Adrenal gland (tissue), 5 donors: Measurements from ENCODE around the gene PRR33.

Experiments
- CTCF ChIP-seq, 6 experiments: fragments of 450-650 bp in 4 of 6; fragments of 200-600 bp in 2 of 6; sonication (generic) in 1 of 6; IDR thresholded peaks; 1 replicate in 5 of 6; 2 replicates in 1 of 6; pipeline versions ENCODE4 v1.5.1 to v1.8.0; 2016 to 2021; ENCODE audit warnings: antibody characterized with exemption in 6 of 6, mild to moderate bottlenecking in 2 of 6, moderate library complexity in 1 of 6
- POLR2A ChIP-seq, 2 donors: fragments of 450-650 bp; IDR thresholded peaks; one replicate each; pipeline ENCODE4 v1.6.1; 2017; ENCODE audit warnings: antibody characterized with exemption in 2 of 2, mild to moderate bottlenecking in 2 of 2, moderate library complexity in 1 of 2
- donor health status: DM: no; HTN: no; CAD: no.

DNA sequence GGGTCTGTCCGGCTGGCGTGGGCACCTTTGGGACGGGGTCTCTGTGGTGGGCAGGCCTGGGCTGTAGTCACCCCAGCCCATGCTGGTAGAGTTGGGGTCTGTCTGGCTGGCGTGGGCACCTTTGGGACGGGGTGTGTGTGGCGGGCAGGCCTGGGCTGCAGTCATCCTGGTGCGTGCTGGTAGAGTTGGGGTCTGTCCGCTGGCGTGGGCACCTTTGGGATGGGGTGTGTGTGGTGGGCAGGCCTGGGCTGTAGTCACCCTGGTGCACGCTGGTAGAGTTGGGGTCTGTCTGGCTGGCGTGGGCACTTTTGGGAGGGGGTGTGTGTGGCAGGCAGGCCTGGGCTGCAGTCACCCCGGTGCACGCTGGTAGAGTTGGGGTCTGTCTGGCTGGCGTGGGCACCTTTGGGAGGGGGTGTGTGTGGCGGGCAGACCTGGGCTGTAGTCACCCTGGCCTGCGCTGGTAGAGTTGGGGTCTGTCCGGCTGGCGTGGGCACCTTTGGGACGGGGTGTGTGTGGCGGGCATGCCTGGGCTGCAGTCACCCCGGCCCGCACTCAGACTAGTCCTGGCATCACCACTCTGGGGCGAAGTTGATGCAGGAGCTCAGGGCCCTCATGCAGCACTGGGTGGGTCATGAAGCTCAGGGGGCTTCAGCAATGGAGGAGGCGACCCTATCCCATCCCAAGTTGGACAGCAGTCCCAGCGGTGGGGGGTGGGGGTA is 19.3 kb downstream of the PRR33 start:
- TF ChIP-seq CTCF (IDR thresholded peaks at IDR 0.05) (no peak), POLR2A (IDR thresholded peaks at IDR 0.05) (no peak)
